HepG2 (cell line): ENCODE data around the gene MGMT. TPM values are rescaled to one million over a fixed set of nuclear protein-coding genes. Genes with fewer than 3 reads are reported as not detected.

ENCODE experiments used
- ATAC-seq: fragments of 200-7000 bp; cut with Tn5 transposase; 3 replicates; pipeline ENCODE4 v1.9.1; 2020; ENCODE audit warnings: mild to moderate bottlenecking, moderate library complexity
- BruUV-seq: library from RNA; stranded (reverse); fragments of 400-500 nt; replicated peaks from 2 replicates; lab custom pipeline; 2021; lab: Mats Ljungman, UMichigan
- CTCF ChIA-PET: fragments of 300-600 bp; formaldehyde crosslinking; extraction: SDS; loops from one replicate; lab custom pipeline; 2021; ENCODE audit warnings: low total read pairs, inconsistent platforms, low intra/inter-chr PET ratio; lab: Yijun Ruan, JAX
- POLR2A ChIA-PET: fragments of 350-600 bp; sonication (Branson Sonifier 250); formaldehyde crosslinking; loops from one replicate; lab custom pipeline; 2020; ENCODE audit warnings: antibody characterized with exemption, inconsistent platforms; lab: Yijun Ruan, JAX
- DNase-seq: peaks from one replicate; pipeline ENCODE4 v3.0.0-alpha.2; 2015; ENCODE audit warnings: low spot score
- FAIRE-seq: peaks from 3 replicates; lab custom pipeline; 2011; peaks lifted over from hg19 to GRCh38; lab: Jason Lieb, UNC
- H2AFZ ChIP-seq: one replicate; pipeline ENCODE4 v1.6.1; 2011; ENCODE audit warnings: low read length, inconsistent platforms
- H3K27ac ChIP-seq: fragments of 300-600 bp; 3 replicates; pipeline ENCODE4 v1.8.0; 2011; ENCODE audit warnings: mixed run types, mild to moderate bottlenecking, mixed read lengths, low read length, inconsistent platforms; ENCODE audit not compliant: insufficient read depth; ENCODE audit errors: extremely low read length
- H3K27me3 ChIP-seq, 2 experiments: fragments of 200-600 bp in 1 of 2; 2 replicates in 1 of 2; 3 replicates in 1 of 2; pipeline versions ENCODE4 v1.6.0 to v1.8.0; 2011; ENCODE audit warnings: low read length in 2 of 2, mild to moderate bottlenecking in 2 of 2, moderate library complexity in 2 of 2, inconsistent platforms in 1 of 2; ENCODE audit not compliant: insufficient read depth in 2 of 2, control insufficient read depth in 1 of 2
- H3K36me3 ChIP-seq, 2 experiments: fragments of 200-600 bp in 1 of 2; replicated peaks in 1 of 2; 2 replicates in 1 of 2; 3 replicates in 1 of 2; pipeline versions ENCODE4 v1.5.1 to v1.8.0; 2011; ENCODE audit warnings: low read length in 2 of 2, inconsistent platforms in 1 of 2; ENCODE audit not compliant: insufficient read depth in 2 of 2, control insufficient read depth in 1 of 2
- H3K4me1 ChIP-seq: 2 replicates; pipeline ENCODE4 v1.5.1; 2012; ENCODE audit warnings: low read length, inconsistent platforms; ENCODE audit not compliant: insufficient read depth
- H3K4me2 ChIP-seq: 2 replicates; pipeline ENCODE4 v1.6.0; 2011; ENCODE audit warnings: low read depth, low read length, inconsistent platforms
- H3K4me3 ChIP-seq, 3 experiments: fragments of 200-600 bp in 1 of 3; sonication (generic), shearing (Covaris generic) in 1 of 3; replicated peaks in 1 of 3; 2 replicates each; pipeline ENCODE4 v1.5.1; 2011 to 2016; ENCODE audit warnings: low read length in 3 of 3, inconsistent platforms in 2 of 3, low read depth in 2 of 3, mild to moderate bottlenecking in 2 of 3, control low read depth in 1 of 3, mixed read lengths in 1 of 3; ENCODE audit not compliant: insufficient read depth in 1 of 3
- H3K79me2 ChIP-seq: one replicate; pipeline ENCODE4 v1.6.1; 2011; ENCODE audit warnings: low read length, inconsistent platforms; ENCODE audit not compliant: insufficient read depth
- H3K9ac ChIP-seq: 2 replicates; pipeline ENCODE4 v1.6.0; 2011; ENCODE audit warnings: mild to moderate bottlenecking, low read depth, low read length, inconsistent platforms; ENCODE audit not compliant: insufficient read depth
- H3K9me3 ChIP-seq: 2 replicates; pipeline ENCODE4 v1.5.1; 2012; ENCODE audit warnings: mild to moderate bottlenecking, low read length
- H4K20me1 ChIP-seq: 2 replicates; pipeline ENCODE4 v1.6.0; 2011; ENCODE audit warnings: inconsistent platforms, mild to moderate bottlenecking, low read length, moderate library complexity; ENCODE audit not compliant: insufficient read depth
- ATAD3A ChIP-seq: sonication (generic); formaldehyde crosslinking; IDR thresholded peaks from 2 replicates; pipeline ENCODE4 v1.4.0; 2020; ENCODE audit warnings: missing genetic modification reagents
- FOSL1 ChIP-seq: sonication (generic); formaldehyde crosslinking; IDR thresholded peaks from 2 replicates; pipeline ENCODE4 v1.9.0; 2021; ENCODE audit warnings: missing genetic modification reagents, borderline replicate concordance
- FOXO4 ChIP-seq: sonication (generic); formaldehyde crosslinking; conservative IDR thresholded peaks from 2 replicates; pipeline ENCODE4 v1.8.1; 2023; ENCODE audit warnings: missing genetic modification reagents
- HNRNPLL ChIP-seq: fragments of 200-400 bp; formaldehyde crosslinking; IDR thresholded peaks from 2 replicates; pipeline ENCODE4 v1.6.1; 2017; ENCODE audit warnings: mild to moderate bottlenecking, low read depth, low read length; ENCODE audit not compliant: poor library complexity, severe bottlenecking
- KDM1A ChIP-seq: IDR thresholded peaks from 2 replicates; pipeline ENCODE4 v1.6.1; 2016; ENCODE audit warnings: missing compliant biosample characterization
- PAX8 ChIP-seq: sonication (generic); formaldehyde crosslinking; IDR thresholded peaks from 2 replicates; pipeline ENCODE4 v1.8.0; 2022; ENCODE audit warnings: mild to moderate bottlenecking, missing genetic modification reagents, borderline replicate concordance
- TBL1XR1 ChIP-seq: fragments of 150-350 bp; IDR thresholded peaks from 2 replicates; pipeline ENCODE4 v1.6.1; 2014; ENCODE audit warnings: borderline replicate concordance, low read length; ENCODE audit not compliant: partially characterized antibody
- TCF7L2 ChIP-seq: IDR thresholded peaks from 2 replicates; pipeline ENCODE4 v1.6.1; 2011; ENCODE audit warnings: mild to moderate bottlenecking, low read depth, low read length, moderate library complexity
- TMF1 ChIP-seq: sonication (generic); formaldehyde crosslinking; IDR thresholded peaks from 2 replicates; pipeline ENCODE4 v1.8.1; 2022; ENCODE audit warnings: low read depth, missing genetic modification reagents
- ZNF124 ChIP-seq: sonication (generic); formaldehyde crosslinking; IDR thresholded peaks from 2 replicates; pipeline ENCODE4 v1.4.0; 2020; ENCODE audit warnings: missing genetic modification reagents
- ZNF263 ChIP-seq: sonication (generic); formaldehyde crosslinking; IDR thresholded peaks from 2 replicates; pipeline ENCODE4 v1.4.0; 2020; ENCODE audit warnings: missing genetic modification reagents
- WGBS: methylation state at CpG from one replicate; pipeline ENCODE4 v1.1.6; 2017; ENCODE audit warnings: low lambda C conversion rate; 5-methylcytosine and 5-hydroxymethylcytosine counted together
- in situ Hi-C: cut with HindIII; loops from 2 replicates; pipeline ENCODE4 v1.10.0; 2017; ENCODE audit warnings: low pct_unique_long_range_greater_than_20kb; ENCODE audit not compliant: extremely low pct_ligation_motif_present
- intact Hi-C: fragments of 100-400 bp; cut with micrococcal nuclease; formaldehyde crosslinking; loops from one replicate; pipeline ENCODE4 v1.10.0; 2022; ENCODE audit not compliant: unreplicated experiment
- polyA plus RNA-seq, 8 experiments: library from polyadenylated mRNA; depleted of rRNA in 3 of 8; stranded (reverse) in 7 of 8; unstranded in 1 of 8; fragments of >200 nt; fragmentation: Illumina TruSeq in 4 of 8; extraction: Trizol in 4 of 8; gene quantifications; 2 replicates each; pipeline versions ENCODE4 v1.2.1 to v1.2.3, GENCODE V29; 2011 to 2016; ENCODE audit warnings: low read depth in 4 of 8, missing spikeins in 1 of 8, mixed read lengths in 1 of 8; ENCODE audit not compliant: insufficient read depth in 1 of 8
- total RNA-seq, 5 experiments: library from RNA; depleted of rRNA; stranded (reverse); fragments of >200 nt; fragmentation: Illumina TruSeq; extraction: Trizol; gene quantifications; 2 replicates each; pipeline ENCODE4 v1.2.3, GENCODE V29; 2016; ENCODE audit warnings: low read depth in 1 of 5
- TF ChIP-seq, protein P1 (sequence below): sonication (generic); formaldehyde crosslinking; IDR thresholded peaks from 2 replicates; pipeline ENCODE4 v1.4.0; 2020; ENCODE audit warnings: missing genetic modification reagents

The MGMT gene
- total and polyA plus RNA-seq, 2 of the 13 experiments (the other 11 are each of a cell fraction or from before 2014, with no cell fraction given): 12.0 to 19.5 TPM

DNA sequence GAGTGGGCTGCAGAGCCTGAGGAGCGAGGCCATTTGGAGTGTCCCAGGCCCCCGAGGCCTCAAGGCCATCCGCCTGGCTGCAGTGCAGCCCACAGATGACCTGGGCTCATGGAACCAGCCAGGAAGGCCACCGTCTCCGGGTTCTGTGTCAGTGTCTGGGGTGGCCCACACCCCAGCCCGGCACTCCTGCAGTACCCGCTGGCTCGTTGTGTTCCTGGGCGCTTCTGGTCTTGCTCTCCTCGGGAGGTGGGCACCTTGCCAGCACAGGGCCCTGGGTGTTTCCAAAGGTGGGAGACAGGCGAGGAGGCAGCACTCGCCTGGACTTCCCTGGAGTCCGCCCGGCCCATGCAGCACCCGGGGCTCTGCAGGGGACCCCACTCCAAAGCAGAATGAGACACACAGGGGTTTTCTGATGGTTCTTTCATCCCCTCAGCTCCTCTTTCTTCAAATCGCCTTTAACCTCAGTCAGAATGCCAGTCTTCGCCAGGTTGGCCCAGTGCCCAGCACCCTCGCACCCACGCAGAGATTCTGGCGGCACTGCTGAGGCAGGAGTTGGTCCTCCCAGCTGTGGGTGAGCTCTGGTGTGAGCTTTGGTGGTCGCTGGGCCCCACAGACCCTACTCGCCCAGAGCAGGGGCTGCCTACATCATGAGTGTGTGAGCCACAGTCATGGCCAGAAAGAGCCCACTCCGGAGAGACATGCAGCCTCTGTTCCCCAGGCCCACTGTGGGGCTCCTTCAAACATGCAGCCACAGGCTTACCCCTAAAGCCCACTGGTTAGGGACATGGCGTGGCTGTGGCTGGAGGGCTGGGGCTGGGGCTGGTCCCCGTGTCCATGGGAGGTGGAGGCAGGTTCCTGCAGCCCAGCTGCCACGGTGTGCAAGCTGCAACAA, 341.3 kb downstream of the MGMT start:
- H3K4me3 ChIP-seq: no peak overlapping the region
- H3K79me2 ChIP-seq: no peaks in the 10 kb centered on the region
- no peak for FAIRE-seq
- H3K9ac ChIP-seq: no peak overlapping the region
- intact Hi-C loops: no loop called here
- H2AFZ ChIP-seq: no peak overlapping the region
- TF ChIP-seq, protein P1, sequence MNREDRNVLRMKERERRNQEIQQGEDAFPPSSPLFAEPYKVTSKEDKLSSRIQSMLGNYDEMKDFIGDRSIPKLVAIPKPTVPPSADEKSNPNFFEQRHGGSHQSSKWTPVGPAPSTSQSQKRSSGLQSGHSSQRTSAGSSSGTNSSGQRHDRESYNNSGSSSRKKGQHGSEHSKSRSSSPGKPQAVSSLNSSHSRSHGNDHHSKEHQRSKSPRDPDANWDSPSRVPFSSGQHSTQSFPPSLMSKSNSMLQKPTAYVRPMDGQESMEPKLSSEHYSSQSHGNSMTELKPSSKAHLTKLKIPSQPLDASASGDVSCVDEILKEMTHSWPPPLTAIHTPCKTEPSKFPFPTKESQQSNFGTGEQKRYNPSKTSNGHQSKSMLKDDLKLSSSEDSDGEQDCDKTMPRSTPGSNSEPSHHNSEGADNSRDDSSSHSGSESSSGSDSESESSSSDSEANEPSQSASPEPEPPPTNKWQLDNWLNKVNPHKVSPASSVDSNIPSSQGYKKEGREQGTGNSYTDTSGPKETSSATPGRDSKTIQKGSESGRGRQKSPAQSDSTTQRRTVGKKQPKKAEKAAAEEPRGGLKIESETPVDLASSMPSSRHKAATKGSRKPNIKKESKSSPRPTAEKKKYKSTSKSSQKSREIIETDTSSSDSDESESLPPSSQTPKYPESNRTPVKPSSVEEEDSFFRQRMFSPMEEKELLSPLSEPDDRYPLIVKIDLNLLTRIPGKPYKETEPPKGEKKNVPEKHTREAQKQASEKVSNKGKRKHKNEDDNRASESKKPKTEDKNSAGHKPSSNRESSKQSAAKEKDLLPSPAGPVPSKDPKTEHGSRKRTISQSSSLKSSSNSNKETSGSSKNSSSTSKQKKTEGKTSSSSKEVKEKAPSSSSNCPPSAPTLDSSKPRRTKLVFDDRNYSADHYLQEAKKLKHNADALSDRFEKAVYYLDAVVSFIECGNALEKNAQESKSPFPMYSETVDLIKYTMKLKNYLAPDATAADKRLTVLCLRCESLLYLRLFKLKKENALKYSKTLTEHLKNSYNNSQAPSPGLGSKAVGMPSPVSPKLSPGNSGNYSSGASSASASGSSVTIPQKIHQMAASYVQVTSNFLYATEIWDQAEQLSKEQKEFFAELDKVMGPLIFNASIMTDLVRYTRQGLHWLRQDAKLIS: no peak
- TF ChIP-seq, all 625 proteins: peak for 0
- ATAC-seq (no peak), DNase-seq (no peak)
- no TSS peak for BruUV-seq
- Histone ChIP-seq H3K9me3 (peaks cover 14% of the 10 kb centered on the region), H3K27me3 (peaks cover 0 to 5% of the 10 kb centered on the region in 2 experiments; a peak in 1 of 5 replicates), H3K4me2 (no peak overlapping the region), H3K27ac (no peak overlapping the region), H3K36me3 (no peaks in the 10 kb centered on the region), H3K4me1 (no peaks in the 10 kb centered on the region), H4K20me1 (no peaks in the 10 kb centered on the region)
- CTCF ChIA-PET: no interaction called here
- in situ Hi-C loops: no loop called here
- 49% methylated on average over 19 of the region's 26 CpGs for WGBS
- POLR2A ChIA-PET: no interaction called here

GRCh38 chr10:129809431-129809830, 342.4 kb downstream of the MGMT start:
- no peaks in the 10 kb centered on the region for H4K20me1 ChIP-seq
- no peak for ATAC-seq
- POLR2A ChIA-PET: no interaction called here
- TF ChIP-seq ATAD3A (CRISPR knock-in tag) (no peak), HNRNPLL (no peak), FOSL1 (no peak), KDM1A (CRISPR knock-in tag) (no peak), ZNF263 (no peak), PAX8 (CRISPR knock-in tag) (no peak), FOXO4 (CRISPR knock-in tag) (no peak), TMF1 (CRISPR knock-in tag) (no peak), TCF7L2 (no peak), TBL1XR1 (no peak), ZNF124 (CRISPR knock-in tag) (no peak)

More at GRCh38 chr10:129809431-129809830, 342.4 kb downstream of the MGMT start:
- no peak overlapping the region for H3K9ac ChIP-seq
- no peaks in the 10 kb centered on the region for H3K36me3 ChIP-seq
- no peak overlapping the region for H2AFZ ChIP-seq
- H3K4me3 ChIP-seq: no peak overlapping the region
- no peak overlapping the region for H3K4me2 ChIP-seq
- BruUV-seq: no TSS peak
- FAIRE-seq: no peak
- H3K9me3 ChIP-seq: peaks cover 3% of the 10 kb centered on the region; the same call in 1 of the 2 replicates
- 43% methylated on average over 5 of the region's 9 CpGs for WGBS
- H3K79me2 ChIP-seq: no peaks in the 10 kb centered on the region
- no peak for DNase-seq
- intact Hi-C loops (no loop called here), in situ Hi-C loops (no loop called here)
- H3K27me3 ChIP-seq: peaks cover 0 to 5% of the 10 kb centered on the region in 2 experiments; a peak in 1 of 5 replicates
- no peaks in the 10 kb centered on the region for H3K4me1 ChIP-seq
- CTCF ChIA-PET: no interaction called here
- H3K27ac ChIP-seq: no peak overlapping the region
